NCI-H2227 (cell line): ENCODE data around the gene PDZD4.

Experiments used
- DNase-seq: peaks from one replicate; lab custom pipeline; 2025; ENCODE audit not compliant: unreplicated experiment; lab: John Stamatoyannopoulos, UW

PDZD4 gene

GRCh38 chrX:153829799-153830639 lies at the start of gene PDZD4:
Gene PDZD4, minus strand, starts transcription at chrX:153830544. Its CDS starts 246 bp downstream, at chrX:153830298.
- peak; percentile 51 for DNase-seq

- no peak for DNase-seq
Measured at GRCh38 chrX:153879741-153880439, 49.5 kb upstream of the PDZD4 start.

- peak; percentile 85 for DNase-seq
Measured at GRCh38 chrX:153878969-153879653, 48.8 kb upstream of the PDZD4 start.

DNA sequence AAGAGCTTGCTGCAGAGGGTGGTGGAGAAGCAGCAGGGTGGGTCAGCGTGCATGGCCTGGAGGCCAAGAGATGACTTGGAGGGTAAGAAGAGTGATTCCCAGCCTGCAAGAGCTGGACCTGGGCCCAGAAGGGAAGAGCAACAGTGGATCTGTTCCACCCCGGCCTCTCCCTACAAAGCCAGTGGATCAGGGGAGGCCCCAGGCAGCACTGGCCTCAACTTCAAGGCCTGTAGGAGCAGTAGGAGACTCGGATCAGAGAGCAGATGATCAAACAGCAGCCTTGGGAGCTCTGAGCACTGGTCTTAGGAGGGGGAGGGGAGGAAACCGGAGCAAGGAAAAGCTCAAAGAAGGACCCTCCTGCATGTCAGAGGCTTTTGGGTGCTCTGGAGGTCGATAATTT lies 48.0 kb upstream of the PDZD4 start:
- DNase-seq, result no peak

DNA sequence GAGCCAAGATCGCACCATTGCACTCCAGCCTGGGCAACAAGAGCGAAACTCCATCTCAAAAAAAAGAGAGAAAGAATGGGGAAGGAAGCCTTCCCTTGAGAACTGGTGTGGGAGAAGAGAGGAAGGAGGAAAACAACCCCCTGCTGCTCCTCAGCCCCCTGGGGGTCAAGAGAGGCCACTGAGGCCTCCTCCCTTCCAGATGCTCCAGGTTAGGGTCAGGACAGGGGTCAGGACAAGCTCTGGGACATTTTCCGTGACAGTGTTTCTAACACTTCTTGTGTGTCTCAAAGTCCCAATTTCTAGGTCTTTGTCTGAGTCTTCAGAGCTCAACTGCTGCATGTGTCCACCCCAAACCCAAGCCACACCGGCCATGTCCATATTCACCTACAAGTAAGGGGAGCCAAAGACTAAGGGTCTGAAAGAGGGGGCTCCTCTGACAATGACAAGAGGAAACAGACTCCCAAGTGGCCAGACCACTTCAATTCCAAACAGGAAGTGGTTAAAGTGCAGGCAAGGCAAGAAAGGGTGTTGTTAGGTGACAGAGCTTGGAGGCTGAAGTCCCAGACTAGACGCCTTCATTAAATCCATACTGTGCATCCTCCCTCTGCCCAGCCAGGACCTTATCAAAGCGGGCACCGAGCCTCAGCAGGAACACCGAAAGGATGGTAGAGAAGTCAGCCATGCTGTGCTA lies 47.4 kb upstream of the PDZD4 start:
- DNase-seq, result no peak

DNA sequence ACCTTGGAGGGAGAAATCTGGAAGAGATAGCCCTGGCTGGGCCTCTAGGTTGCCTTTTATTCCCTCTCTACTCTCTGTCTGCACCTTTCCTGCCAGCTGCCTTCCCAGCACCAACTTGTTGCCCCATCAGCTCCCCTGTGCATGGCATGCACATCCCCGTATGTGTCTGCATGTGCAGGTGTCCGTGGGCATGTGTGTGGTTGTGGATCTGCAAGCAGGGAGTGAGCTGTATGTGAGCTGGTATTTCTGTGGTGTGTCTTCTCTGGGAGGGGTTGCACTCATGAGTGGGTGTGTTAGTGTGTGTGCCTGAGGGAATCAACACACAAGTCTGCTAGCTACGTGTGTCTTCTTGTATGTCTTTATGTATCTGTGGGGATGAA lies 45.8 kb upstream of the PDZD4 start:
- DNase-seq, result no peak

- DNase-seq, result peak; percentile 62
Measured at GRCh38 chrX:153875391-153876111, 45.2 kb upstream of the PDZD4 start.

DNA sequence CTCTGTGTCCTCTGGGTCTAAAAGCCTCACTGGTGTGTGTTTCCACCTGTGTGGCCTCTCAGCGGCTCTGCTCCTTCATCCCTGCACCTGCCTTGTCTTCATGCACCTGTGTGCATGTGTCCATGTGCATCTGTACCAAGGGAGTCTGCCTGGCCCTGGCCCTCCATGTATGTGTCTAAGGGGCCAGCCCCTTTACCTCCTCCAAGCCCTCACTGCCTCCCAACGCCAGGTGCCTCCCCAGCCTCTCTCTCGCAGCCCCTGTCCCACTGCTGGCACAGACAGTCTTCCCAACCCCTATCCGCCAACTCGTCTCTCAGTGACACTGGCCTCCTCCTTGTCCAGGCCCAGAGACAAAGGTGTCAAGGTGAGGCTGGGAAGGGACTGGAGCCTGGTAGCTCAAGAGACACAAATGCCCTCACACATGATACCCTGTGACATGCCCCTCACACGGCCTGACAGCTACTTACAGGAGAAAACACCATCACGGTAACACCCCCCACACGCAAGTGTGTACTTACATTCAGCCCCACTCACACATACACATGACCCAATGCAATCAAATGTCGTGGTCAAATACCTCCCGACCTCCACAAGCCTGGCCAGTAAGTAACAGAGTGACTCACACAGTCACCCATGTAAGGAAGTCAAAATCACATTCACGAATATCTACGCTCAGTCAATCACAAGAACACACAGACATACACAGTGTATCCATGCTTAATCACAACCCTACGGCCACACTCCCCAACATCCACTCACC lies 44.2 kb upstream of the PDZD4 start:
- DNase-seq, result no peak

- no peak for DNase-seq
Measured at GRCh38 chrX:153874085-153874365, 43.7 kb upstream of the PDZD4 start.

- peak; percentile 36 for DNase-seq
Measured at GRCh38 chrX:153873282-153874084, 43.1 kb upstream of the PDZD4 start.

DNA sequence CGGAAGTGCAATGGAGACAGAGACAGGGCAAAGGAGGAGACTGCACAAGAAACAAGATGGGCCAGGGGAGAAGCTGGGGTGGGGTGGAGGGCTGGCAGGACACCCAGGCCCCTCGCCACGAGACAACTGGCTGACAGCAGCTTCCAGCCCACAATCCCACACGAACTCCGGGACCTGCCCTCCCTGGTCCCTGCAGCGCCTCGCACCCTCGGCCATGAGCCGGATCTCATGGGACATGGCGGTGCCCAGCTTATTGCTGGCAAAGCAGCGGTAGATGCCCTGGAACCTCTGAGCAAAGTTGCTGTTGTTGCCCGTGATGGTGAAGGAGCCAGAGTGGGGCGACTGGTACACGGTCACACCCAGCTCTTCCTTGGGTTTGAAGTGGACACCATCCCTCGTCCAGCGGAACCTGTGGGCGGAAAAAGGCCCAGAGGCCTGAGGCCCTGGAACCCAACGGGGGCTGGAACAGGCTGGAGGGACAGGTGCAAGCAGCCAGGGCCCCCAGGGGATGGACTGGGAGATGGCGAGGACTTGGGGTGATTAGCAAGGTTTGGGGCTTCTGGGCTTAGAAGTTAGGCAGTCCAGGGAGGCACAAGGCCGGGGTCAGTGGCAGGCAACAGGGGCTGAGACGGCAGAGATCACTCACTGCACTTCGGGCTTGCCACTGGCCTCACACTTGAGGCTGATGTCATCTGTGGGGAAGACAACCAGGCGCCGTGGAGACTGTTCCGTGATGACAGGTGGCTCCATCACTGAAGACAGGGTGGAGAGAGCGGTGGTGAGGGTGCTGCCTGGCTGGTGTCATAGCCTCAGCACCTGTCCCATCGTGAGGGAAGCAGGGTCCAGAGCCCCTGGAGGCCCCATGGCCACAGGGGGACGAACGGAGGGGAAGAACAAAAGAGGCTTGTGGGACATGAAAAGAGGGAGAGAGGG lies 41.9 kb upstream of the PDZD4 start:
- DNase-seq, result no peak

DNA sequence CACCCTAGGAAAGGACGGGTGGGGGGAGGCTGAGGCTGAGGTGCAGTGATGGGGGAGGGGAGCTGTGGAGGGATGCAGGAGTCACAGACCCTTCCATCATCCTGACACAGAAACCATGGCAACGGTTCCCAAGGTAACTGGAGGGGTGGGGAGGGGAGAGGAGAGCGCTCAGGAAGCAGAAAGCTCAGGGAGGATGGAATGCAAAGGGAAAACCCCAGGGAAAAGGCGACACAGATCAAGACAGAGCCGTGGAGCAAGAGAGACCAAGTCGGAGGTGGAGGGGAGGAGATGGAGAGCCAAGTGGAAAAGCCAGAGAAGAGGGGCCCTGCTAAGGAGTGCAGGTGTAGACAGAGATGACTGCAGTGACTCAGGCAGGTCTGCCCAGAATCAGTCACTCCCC lies 41.1 kb upstream of the PDZD4 start:
- peak; percentile 83 for DNase-seq

DNA sequence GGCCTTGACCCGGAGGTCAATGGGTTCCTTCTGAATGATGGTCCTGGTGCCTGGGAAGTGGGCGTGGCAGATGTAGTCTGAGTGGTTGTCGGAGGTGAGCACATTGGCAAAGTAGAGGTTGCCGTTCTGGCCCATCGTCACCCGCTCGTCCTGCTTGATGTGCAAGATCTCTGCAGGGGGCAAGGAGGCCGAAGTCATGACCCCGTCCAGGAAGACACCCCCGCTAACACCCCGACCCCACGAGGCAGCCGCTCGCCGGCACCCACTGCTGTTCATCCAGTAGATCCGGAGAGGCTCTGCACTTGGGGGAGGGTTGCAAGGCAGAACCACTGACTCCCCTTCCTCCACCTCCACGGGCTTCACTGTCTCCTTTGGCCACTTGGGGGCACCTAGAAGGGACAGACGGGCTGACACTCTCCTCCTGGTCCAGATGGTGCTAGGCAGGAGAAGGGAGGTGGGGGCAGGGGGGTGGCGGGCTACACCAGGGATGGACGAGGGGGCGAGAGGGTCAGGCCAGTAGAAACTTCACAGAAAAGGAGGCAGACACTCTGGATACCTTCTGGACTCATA lies 40.5 kb upstream of the PDZD4 start:
- peak; percentile 20 for DNase-seq

GRCh38 chrX:153870288-153870690 lies 39.9 kb upstream of the PDZD4 start:
- no peak for DNase-seq

DNA sequence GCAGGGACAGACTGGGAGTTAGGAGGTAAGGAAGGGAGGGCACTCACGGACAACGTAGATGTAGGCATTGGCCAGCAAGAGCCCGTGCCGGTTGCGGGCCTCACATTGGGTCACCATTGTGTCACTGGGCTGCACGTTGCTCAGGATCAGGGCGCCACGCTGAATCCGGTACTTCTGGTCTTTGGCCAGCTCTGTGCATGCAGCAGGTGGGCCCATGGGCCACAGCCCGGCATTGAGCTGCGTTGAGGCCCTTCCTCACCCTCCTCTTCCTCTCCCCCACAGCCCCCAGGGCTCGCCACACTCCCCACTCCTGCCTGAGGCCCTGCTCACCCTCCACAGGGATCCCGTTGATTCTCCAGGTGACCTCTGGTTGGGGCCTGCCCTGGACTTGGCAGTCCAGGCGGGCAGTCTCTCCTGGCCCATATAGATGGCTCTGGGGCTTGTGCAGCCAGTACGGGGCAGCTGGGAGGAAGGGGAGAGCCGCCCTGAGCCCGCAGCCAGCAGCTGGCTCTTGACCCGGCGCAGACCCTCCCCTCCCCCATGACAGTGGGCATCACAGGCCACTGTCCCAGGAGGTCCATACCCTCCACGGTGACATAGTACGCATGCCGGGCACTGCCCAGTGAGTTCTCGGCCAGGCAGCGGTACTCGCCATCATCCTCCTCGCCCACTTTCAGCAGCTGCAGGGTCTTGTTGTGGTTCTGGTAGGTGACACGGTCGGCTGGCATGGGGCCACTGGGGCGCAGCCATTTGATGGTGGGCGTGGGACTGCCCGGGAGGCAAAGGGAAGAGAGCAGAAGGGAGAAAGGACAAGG lies 39.3 kb upstream of the PDZD4 start:
- DNase-seq, result no peak

- no peak for DNase-seq
Measured at GRCh38 chrX:153868576-153869472, 38.5 kb upstream of the PDZD4 start.
